ENCODE results near the gene FAM210A.
A peak's percentile ranks its signal among the peaks of the same experiment; 100 is the strongest.

FAM210A gene

DNA sequence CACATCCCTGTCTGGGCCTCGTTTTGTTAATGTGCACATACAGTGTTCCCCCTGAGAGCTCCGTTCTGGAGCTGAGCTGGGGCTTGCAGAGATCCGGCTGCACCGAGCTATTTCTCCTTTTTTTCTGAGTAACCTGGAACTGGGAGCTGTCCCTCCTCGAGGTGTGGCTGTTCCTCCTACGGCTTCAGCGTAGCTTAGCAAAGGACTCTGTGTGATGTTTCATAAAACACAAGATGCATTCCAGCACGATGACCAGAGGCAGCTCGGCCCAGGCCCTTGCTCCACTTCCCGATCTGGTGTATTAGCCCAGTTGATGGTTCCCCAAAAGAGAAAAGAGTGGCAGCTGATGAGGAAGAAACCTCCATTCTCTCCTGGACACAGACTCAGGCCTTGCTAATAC lies 103.0 kb downstream of the FAM210A start:
- Histone ChIP-seq H4K8ac (ENCODE audit: low read length) (no peak overlapping the region), H3K14ac (ENCODE audit: low read length in 2 of 2) (no peak overlapping the region), H3K4me3 (ENCODE audit: insufficient read depth in 1 of 2, low read depth in 1 of 2, low read length in 2 of 2) (no peak overlapping the region), H2BK15ac (ENCODE audit: low read depth, poor library complexity, severe bottlenecking) (no peak overlapping the region), H2BK5ac (ENCODE audit: low read depth, low read length, poor library complexity, severe bottlenecking) (no peak overlapping the region), H3K4ac (ENCODE audit: low read depth in 1 of 2, low read length in 2 of 2) (no peak overlapping the region), H2BK120ac (ENCODE audit: low read depth, low read length) (no peak overlapping the region), H3K4me2 (ENCODE audit: low read length, poor library complexity, severe bottlenecking) (no peak overlapping the region), H3K27ac (ENCODE audit: low read length, poor library complexity, severe bottlenecking) (no peak overlapping the region), H2AK5ac (ENCODE audit: low read length, severe bottlenecking) (no peak overlapping the region), H3K4me1 (ENCODE audit: control insufficient read depth, insufficient read depth, low read depth, low read length) (no peaks in the 10 kb centered on the region), H4K91ac (ENCODE audit: low read length) (no peak overlapping the region), H2BK12ac (ENCODE audit: low read length in 2 of 2) (no peak overlapping the region), H3K23ac (ENCODE audit: low read length in 2 of 2) (no peak overlapping the region), H3K36me3 (ENCODE audit: control insufficient read depth in 1 of 2, insufficient read depth in 2 of 2, low read depth in 1 of 2, low read length in 2 of 2) (no peaks in the 10 kb centered on the region), H3K9ac (ENCODE audit: low read length) (no peak overlapping the region), H3K79me1 (replicated peaks; ENCODE audit: low read length, poor library complexity, severe bottlenecking) (no peaks in the 10 kb centered on the region), H3K27me3 (ENCODE audit: control insufficient read depth in 1 of 2, insufficient read depth in 1 of 2, low read length in 2 of 2) (peaks cover 23 to 34% of the 10 kb centered on the region in 2 experiments), H3K9me3 (ENCODE audit: control insufficient read depth, low read length) (no peaks in the 10 kb centered on the region), H3K18ac (ENCODE audit: low read depth in 1 of 2, low read length in 2 of 2) (no peak overlapping the region), H2AFZ (ENCODE audit: low read depth, low read length) (no peak overlapping the region)
- 72% methylated on average over 10 of the region's 10 CpGs for WGBS
- DNase-seq: no peak

DNA sequence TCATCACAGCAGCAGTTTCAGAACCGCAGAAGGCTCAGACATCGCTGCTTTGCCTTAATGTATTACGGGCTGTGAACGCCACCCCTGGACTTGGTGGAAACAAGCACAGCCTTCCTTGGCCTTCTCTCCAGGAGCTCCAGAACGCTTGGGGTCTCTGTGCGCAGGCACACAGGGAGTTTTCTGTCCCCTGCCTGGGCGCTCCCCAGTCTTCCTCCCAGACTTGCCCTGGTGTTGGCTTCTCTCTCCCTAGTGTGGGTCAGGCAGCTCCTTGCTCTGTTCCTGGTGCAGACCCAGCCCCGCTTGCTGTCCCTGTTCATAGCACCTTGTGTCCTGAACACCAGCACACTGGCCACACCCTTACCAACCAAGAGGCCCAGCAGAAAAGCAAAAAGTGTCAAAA lies 103.6 kb downstream of the FAM210A start:
- Histone ChIP-seq H3K9me3 (ENCODE audit: control insufficient read depth, low read length) (no peaks in the 10 kb centered on the region), H3K9ac (ENCODE audit: low read length) (no peak overlapping the region), H3K79me1 (replicated peaks; ENCODE audit: low read length, poor library complexity, severe bottlenecking) (no peaks in the 10 kb centered on the region), H3K14ac (ENCODE audit: low read length in 2 of 2) (no peak overlapping the region), H3K27me3 (ENCODE audit: control insufficient read depth in 1 of 2, insufficient read depth in 1 of 2, low read length in 2 of 2) (peaks cover 17 to 29% of the 10 kb centered on the region in 2 experiments), H4K8ac (ENCODE audit: low read length) (no peak overlapping the region), H2BK15ac (ENCODE audit: low read depth, poor library complexity, severe bottlenecking) (no peak overlapping the region), H2AFZ (ENCODE audit: low read depth, low read length) (no peak overlapping the region), H2BK5ac (ENCODE audit: low read depth, low read length, poor library complexity, severe bottlenecking) (no peak overlapping the region), H3K23ac (ENCODE audit: low read length in 2 of 2) (no peak overlapping the region), H2AK5ac (ENCODE audit: low read length, severe bottlenecking) (no peak overlapping the region), H3K18ac (ENCODE audit: low read depth in 1 of 2, low read length in 2 of 2) (no peak overlapping the region), H2BK12ac (ENCODE audit: low read length in 2 of 2) (no peak overlapping the region), H3K27ac (ENCODE audit: low read length, poor library complexity, severe bottlenecking) (no peak overlapping the region), H3K36me3 (ENCODE audit: control insufficient read depth in 1 of 2, insufficient read depth in 2 of 2, low read depth in 1 of 2, low read length in 2 of 2) (no peaks in the 10 kb centered on the region), H3K4me1 (ENCODE audit: control insufficient read depth, insufficient read depth, low read depth, low read length) (no peaks in the 10 kb centered on the region), H3K4ac (ENCODE audit: low read depth in 1 of 2, low read length in 2 of 2) (no peak overlapping the region), H3K4me3 (ENCODE audit: insufficient read depth in 1 of 2, low read depth in 1 of 2, low read length in 2 of 2) (no peak overlapping the region), H3K4me2 (ENCODE audit: low read length, poor library complexity, severe bottlenecking) (no peak overlapping the region), H4K91ac (ENCODE audit: low read length) (no peak overlapping the region), H2BK120ac (ENCODE audit: low read depth, low read length) (no peak overlapping the region)
- 91% methylated on average over 8 of the region's 8 CpGs for WGBS
- DNase-seq: no peak

- Histone ChIP-seq H3K27ac (ENCODE audit: low read length, poor library complexity, severe bottlenecking) (no peak overlapping the region), H3K36me3 (ENCODE audit: control insufficient read depth in 1 of 2, insufficient read depth in 2 of 2, low read depth in 1 of 2, low read length in 2 of 2) (no peaks in the 10 kb centered on the region), H4K8ac (ENCODE audit: low read length) (no peak overlapping the region), H2BK12ac (ENCODE audit: low read length in 2 of 2) (no peak overlapping the region), H2AFZ (ENCODE audit: low read depth, low read length) (no peak overlapping the region), H3K4me3 (ENCODE audit: insufficient read depth in 1 of 2, low read depth in 1 of 2, low read length in 2 of 2) (no peak overlapping the region), H3K9me3 (ENCODE audit: control insufficient read depth, low read length) (no peaks in the 10 kb centered on the region), H3K23ac (ENCODE audit: low read length in 2 of 2) (no peak overlapping the region), H2AK5ac (ENCODE audit: low read length, severe bottlenecking) (no peak overlapping the region), H3K4ac (ENCODE audit: low read depth in 1 of 2, low read length in 2 of 2) (no peak overlapping the region), H3K4me1 (ENCODE audit: control insufficient read depth, insufficient read depth, low read depth, low read length) (no peaks in the 10 kb centered on the region), H2BK5ac (ENCODE audit: low read depth, low read length, poor library complexity, severe bottlenecking) (no peak overlapping the region), H3K18ac (ENCODE audit: low read depth in 1 of 2, low read length in 2 of 2) (no peak overlapping the region), H4K91ac (ENCODE audit: low read length) (no peak overlapping the region), H2BK15ac (ENCODE audit: low read depth, poor library complexity, severe bottlenecking) (no peak overlapping the region), H3K27me3 (ENCODE audit: control insufficient read depth in 1 of 2, insufficient read depth in 1 of 2, low read length in 2 of 2) (peaks cover 11 to 26% of the 10 kb centered on the region in 2 experiments), H3K79me1 (replicated peaks; ENCODE audit: low read length, poor library complexity, severe bottlenecking) (no peaks in the 10 kb centered on the region), H3K9ac (ENCODE audit: low read length) (no peak overlapping the region), H3K4me2 (ENCODE audit: low read length, poor library complexity, severe bottlenecking) (no peak overlapping the region), H3K14ac (ENCODE audit: low read length in 2 of 2) (no peak overlapping the region), H2BK120ac (ENCODE audit: low read depth, low read length) (no peak overlapping the region)
- 92% methylated on average over 18 of the region's 19 CpGs for WGBS
- DNase-seq: no peak
Measured at GRCh38 chr18:13621886-13622619, 104.3 kb downstream of the FAM210A start.

DNA sequence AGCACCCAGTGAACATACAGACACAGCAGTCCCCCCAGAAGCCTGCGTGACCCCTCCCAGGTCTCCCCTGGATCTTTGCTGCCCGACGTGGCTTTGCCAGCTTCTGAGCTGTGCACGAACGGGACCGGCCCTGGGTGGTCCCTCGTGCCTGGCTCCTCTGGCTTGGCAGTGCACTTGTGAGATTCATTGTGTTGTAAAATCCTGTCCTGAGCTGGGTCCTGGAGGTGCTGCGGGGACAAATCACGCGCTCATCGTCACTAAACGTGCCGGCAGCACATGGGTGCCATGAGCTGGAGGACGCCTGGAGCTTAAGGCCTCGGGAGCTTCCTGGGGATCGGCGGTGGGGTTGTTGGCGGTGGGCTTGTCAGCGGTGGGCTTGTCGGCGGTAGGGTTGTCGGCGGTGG lies 104.9 kb downstream of the FAM210A start:
- H3K14ac ChIP-seq (ENCODE audit: low read length in 2 of 2): peak overlapping the region in 1 of 2 experiments; percentile 64
- no peak overlapping the region for H3K4ac ChIP-seq (ENCODE audit: low read depth in 1 of 2, low read length in 2 of 2)
- H2AK5ac ChIP-seq (ENCODE audit: low read length, severe bottlenecking): no peak overlapping the region
- no peaks in the 10 kb centered on the region for H3K4me1 ChIP-seq (ENCODE audit: control insufficient read depth, insufficient read depth, low read depth, low read length)
- no peaks in the 10 kb centered on the region for H3K79me1 ChIP-seq (replicated peaks; ENCODE audit: low read length, poor library complexity, severe bottlenecking)
- no peak overlapping the region for H2BK120ac ChIP-seq (ENCODE audit: low read depth, low read length)
- no peak overlapping the region for H4K91ac ChIP-seq (ENCODE audit: low read length)
- no peak overlapping the region for H2BK12ac ChIP-seq (ENCODE audit: low read length in 2 of 2)
- H3K18ac ChIP-seq (ENCODE audit: low read depth in 1 of 2, low read length in 2 of 2): no peak overlapping the region
- no peak overlapping the region for H3K4me3 ChIP-seq (ENCODE audit: insufficient read depth in 1 of 2, low read depth in 1 of 2, low read length in 2 of 2)
- H3K23ac ChIP-seq (ENCODE audit: low read length in 2 of 2): no peak overlapping the region
- no peaks in the 10 kb centered on the region for H3K9me3 ChIP-seq (ENCODE audit: control insufficient read depth, low read length)
- peaks cover 11 to 23% of the 10 kb centered on the region in 2 experiments for H3K27me3 ChIP-seq (ENCODE audit: control insufficient read depth in 1 of 2, insufficient read depth in 1 of 2, low read length in 2 of 2)
- WGBS: 92% methylated on average over 23 of the region's 23 CpGs
- no peak overlapping the region for H2BK5ac ChIP-seq (ENCODE audit: low read depth, low read length, poor library complexity, severe bottlenecking)
- no peak overlapping the region for H3K4me2 ChIP-seq (ENCODE audit: low read length, poor library complexity, severe bottlenecking)
- no peak overlapping the region for H3K27ac ChIP-seq (ENCODE audit: low read length, poor library complexity, severe bottlenecking)
- no peak overlapping the region for H4K8ac ChIP-seq (ENCODE audit: low read length)
- no peaks in the 10 kb centered on the region for H3K36me3 ChIP-seq (ENCODE audit: control insufficient read depth in 1 of 2, insufficient read depth in 2 of 2, low read depth in 1 of 2, low read length in 2 of 2)
- H2AFZ ChIP-seq (ENCODE audit: low read depth, low read length): no peak overlapping the region
- H2BK15ac ChIP-seq (ENCODE audit: low read depth, poor library complexity, severe bottlenecking): no peak overlapping the region
- no peak for DNase-seq
- H3K9ac ChIP-seq (ENCODE audit: low read length): no peak overlapping the region
